ENCODE results near the gene MIPOL1. TPM values are rescaled to one million over a fixed set of nuclear protein-coding genes. Genes with fewer than 3 reads are reported as not detected.

MIPOL1 gene
- total RNA-seq, 2 experiments from 2014 or later, result not detected

- no TSS peak for BruUV-seq (replicated peaks)
- no peaks in the 10 kb centered on the region for H3K36me3 ChIP-seq (ENCODE audit: insufficient read depth, low read length)
- TF ChIP-seq, protein P1, sequence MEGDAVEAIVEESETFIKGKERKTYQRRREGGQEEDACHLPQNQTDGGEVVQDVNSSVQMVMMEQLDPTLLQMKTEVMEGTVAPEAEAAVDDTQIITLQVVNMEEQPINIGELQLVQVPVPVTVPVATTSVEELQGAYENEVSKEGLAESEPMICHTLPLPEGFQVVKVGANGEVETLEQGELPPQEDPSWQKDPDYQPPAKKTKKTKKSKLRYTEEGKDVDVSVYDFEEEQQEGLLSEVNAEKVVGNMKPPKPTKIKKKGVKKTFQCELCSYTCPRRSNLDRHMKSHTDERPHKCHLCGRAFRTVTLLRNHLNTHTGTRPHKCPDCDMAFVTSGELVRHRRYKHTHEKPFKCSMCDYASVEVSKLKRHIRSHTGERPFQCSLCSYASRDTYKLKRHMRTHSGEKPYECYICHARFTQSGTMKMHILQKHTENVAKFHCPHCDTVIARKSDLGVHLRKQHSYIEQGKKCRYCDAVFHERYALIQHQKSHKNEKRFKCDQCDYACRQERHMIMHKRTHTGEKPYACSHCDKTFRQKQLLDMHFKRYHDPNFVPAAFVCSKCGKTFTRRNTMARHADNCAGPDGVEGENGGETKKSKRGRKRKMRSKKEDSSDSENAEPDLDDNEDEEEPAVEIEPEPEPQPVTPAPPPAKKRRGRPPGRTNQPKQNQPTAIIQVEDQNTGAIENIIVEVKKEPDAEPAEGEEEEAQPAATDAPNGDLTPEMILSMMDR (conservative IDR thresholded peaks at IDR 0.05; ENCODE audit: low read length), result no peak
- no peak for TF ChIP-seq EZH2phosphoT487 (IDR thresholded peaks at IDR 0.05; ENCODE audit: borderline replicate concordance, low read depth, low read length)
- no peaks in the 10 kb centered on the region for H3K4me1 ChIP-seq (ENCODE audit: insufficient read depth, low read length, poor library complexity, severe bottlenecking)
- ChIA-PET CTCF (ENCODE audit: unreplicated experiment) (no interaction called here), POLR2A (no interaction called here)
- no peak overlapping the region for H3K4me2 ChIP-seq (ENCODE audit: low read length)
- H3K27ac ChIP-seq (ENCODE audit: low read depth, low read length, poor library complexity, severe bottlenecking), result no peak overlapping the region
- H3K4me3 ChIP-seq (ENCODE audit: low read depth, low read length, poor library complexity, severe bottlenecking), result no peak overlapping the region
- H2AFZ ChIP-seq (ENCODE audit: low read length), result no peak overlapping the region
- H3K9me3 ChIP-seq (ENCODE audit: low read length), result no peaks in the 10 kb centered on the region
- H3K9me2 ChIP-seq (ENCODE audit: insufficient read depth, low read length), result no peaks in the 10 kb centered on the region
- no peaks in the 10 kb centered on the region for H3K79me2 ChIP-seq (ENCODE audit: insufficient read depth, low read depth, low read length)
- DNase-seq (ENCODE audit: low spot score), result no peak
- intact Hi-C loops (cut with micrococcal nuclease; ENCODE audit: unreplicated experiment), result no loop called here
- H4K20me1 ChIP-seq (ENCODE audit: insufficient read depth, low read length), result no peaks in the 10 kb centered on the region
Measured at GRCh38 chr14:37340353-37340752, 142.6 kb downstream of the MIPOL1 start.

DNA sequence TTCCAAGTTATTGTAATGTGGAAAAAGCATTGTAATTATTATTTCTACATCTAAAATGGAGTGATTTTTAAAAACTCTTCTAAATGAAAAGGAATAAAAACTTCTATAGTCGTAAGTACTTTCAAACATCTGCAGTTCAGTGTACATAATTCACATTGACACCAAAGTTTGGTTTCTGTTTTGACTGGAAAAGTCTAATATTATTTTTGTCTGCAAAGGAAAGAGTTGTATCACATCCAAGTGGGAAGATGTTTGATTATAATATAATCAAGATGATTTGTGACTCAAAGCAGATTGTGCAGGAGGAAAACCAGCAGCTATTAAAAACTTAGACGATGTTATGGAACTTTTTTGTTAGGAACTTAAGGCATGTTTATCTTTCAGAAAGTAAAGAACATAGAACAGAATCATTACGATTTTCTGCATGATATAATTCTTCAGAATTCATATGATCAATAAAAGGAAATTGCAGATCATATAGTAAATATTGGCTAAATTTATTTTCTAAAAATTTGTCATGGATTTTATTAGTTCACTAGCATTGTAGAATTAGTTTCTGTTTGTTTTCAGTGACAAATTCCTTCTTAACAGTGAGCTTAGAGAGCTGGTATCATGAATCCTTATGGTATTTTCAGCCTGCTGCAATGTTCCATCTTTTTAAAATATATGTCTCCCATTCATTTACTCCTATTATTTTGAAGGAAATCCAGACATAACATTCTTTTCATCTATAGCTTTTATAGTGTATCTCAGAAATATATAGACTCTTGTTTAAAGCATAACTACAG lies 145.8 kb downstream of the MIPOL1 start:
- no TSS peak for BruUV-seq (replicated peaks)
- H3K4me2 ChIP-seq (ENCODE audit: low read length), result no peak overlapping the region
- no peaks in the 10 kb centered on the region for H3K4me1 ChIP-seq (ENCODE audit: insufficient read depth, low read length, poor library complexity, severe bottlenecking)
- no peak for TF ChIP-seq EZH2phosphoT487 (IDR thresholded peaks at IDR 0.05; ENCODE audit: borderline replicate concordance, low read depth, low read length)
- TF ChIP-seq, protein P1 (conservative IDR thresholded peaks at IDR 0.05; ENCODE audit: low read length), result no peak
- no peak overlapping the region for H3K4me3 ChIP-seq (ENCODE audit: low read depth, low read length, poor library complexity, severe bottlenecking)
- DNase-seq (ENCODE audit: low spot score), result no peak
- no peak overlapping the region for H2AFZ ChIP-seq (ENCODE audit: low read length)
- H3K9me3 ChIP-seq (ENCODE audit: low read length), result no peaks in the 10 kb centered on the region; the same call in 1 of the 2 replicates
- H3K27ac ChIP-seq (ENCODE audit: low read depth, low read length, poor library complexity, severe bottlenecking), result no peak overlapping the region
- H3K79me2 ChIP-seq (ENCODE audit: insufficient read depth, low read depth, low read length), result no peaks in the 10 kb centered on the region
- CTCF ChIA-PET (ENCODE audit: unreplicated experiment), result no interaction called here
- H3K9me2 ChIP-seq (ENCODE audit: insufficient read depth, low read length), result no peaks in the 10 kb centered on the region
- POLR2A ChIA-PET, result no interaction called here
- intact Hi-C loops (cut with micrococcal nuclease; ENCODE audit: unreplicated experiment), result no loop called here
- no peaks in the 10 kb centered on the region for H3K36me3 ChIP-seq (ENCODE audit: insufficient read depth, low read length)
- H4K20me1 ChIP-seq (ENCODE audit: insufficient read depth, low read length), result no peaks in the 10 kb centered on the region

GRCh38 chr14:37363661-37364060 lies 165.9 kb downstream of the MIPOL1 start:
- BruUV-seq (replicated peaks), result no TSS peak
- POLR2A ChIA-PET, result interaction anchor here (0.6 kb wide), 1 partner anchor 130 kb away, joined by 4 read pairs; no protein-coding TSS in a partner anchor
- no peaks in the 10 kb centered on the region for H3K4me1 ChIP-seq (ENCODE audit: insufficient read depth, low read length, poor library complexity, severe bottlenecking)
- no peak overlapping the region for H3K4me2 ChIP-seq (ENCODE audit: low read length)
- TF ChIP-seq EZH2phosphoT487 (IDR thresholded peaks at IDR 0.05; ENCODE audit: borderline replicate concordance, low read depth, low read length), result no peak
- TF ChIP-seq, protein P1 (conservative IDR thresholded peaks at IDR 0.05; ENCODE audit: low read length), result no peak
- H3K9me3 ChIP-seq (ENCODE audit: low read length), result no peaks in the 10 kb centered on the region
- CTCF ChIA-PET (ENCODE audit: unreplicated experiment), result no interaction called here
- H2AFZ ChIP-seq (ENCODE audit: low read length), result no peak overlapping the region
- intact Hi-C loops (cut with micrococcal nuclease; ENCODE audit: unreplicated experiment), result no loop called here
- H3K36me3 ChIP-seq (ENCODE audit: insufficient read depth, low read length), result no peaks in the 10 kb centered on the region
- DNase-seq (ENCODE audit: low spot score), result no peak
- no peak overlapping the region for H3K27ac ChIP-seq (ENCODE audit: low read depth, low read length, poor library complexity, severe bottlenecking)
- H4K20me1 ChIP-seq (ENCODE audit: insufficient read depth, low read length), result no peaks in the 10 kb centered on the region
- H3K4me3 ChIP-seq (ENCODE audit: low read depth, low read length, poor library complexity, severe bottlenecking), result no peak overlapping the region
- no peaks in the 10 kb centered on the region for H3K9me2 ChIP-seq (ENCODE audit: insufficient read depth, low read length)
- H3K79me2 ChIP-seq (ENCODE audit: insufficient read depth, low read depth, low read length), result no peaks in the 10 kb centered on the region
